Smooth muscle cell (in vitro differentiated cells): ENCODE data around the gene NOL4L. TPM values are rescaled to one million over a fixed set of nuclear protein-coding genes. Genes with fewer than 3 reads are reported as not detected.

Source experiments
- DNase-seq: peaks from one replicate; lab custom pipeline; 2025; ENCODE audit not compliant: unreplicated experiment; lab: John Stamatoyannopoulos, UW
- H2AFZ ChIP-seq: fragments of 200-600 bp; sonication (generic); 2 replicates; pipeline ENCODE4 v1.6.0; 2016; ENCODE audit warnings: antibody characterized with exemption, low read depth, mild to moderate bottlenecking
- H3F3A ChIP-seq: fragments of 200-600 bp; sonication (generic); 2 replicates; pipeline ENCODE4 v1.6.0; 2017; ENCODE audit warnings: antibody characterized with exemption, low read depth
- H3K27ac ChIP-seq: fragments of 200-600 bp; sonication (generic); 2 replicates; pipeline ENCODE4 v1.5.1; 2016; ENCODE audit warnings: low read depth, mild to moderate bottlenecking
- H3K27me3 ChIP-seq: fragments of 200-600 bp; sonication (generic); 2 replicates; pipeline ENCODE4 v1.6.1; 2016; ENCODE audit warnings: low read depth, mild to moderate bottlenecking
- H3K36me3 ChIP-seq: fragments of 200-600 bp; sonication (generic); 2 replicates; pipeline ENCODE4 v1.5.1; 2016; ENCODE audit warnings: low read depth
- H3K4me1 ChIP-seq: fragments of 200-600 bp; sonication (generic); 2 replicates; pipeline ENCODE4 v1.5.1; 2016; ENCODE audit warnings: low read depth
- H3K4me2 ChIP-seq: fragments of 200-600 bp; sonication (generic); 2 replicates; pipeline ENCODE4 v1.6.0; 2016; ENCODE audit warnings: mild to moderate bottlenecking
- H3K4me3 ChIP-seq: fragments of 200-600 bp; sonication (generic); 2 replicates; pipeline ENCODE4 v1.5.1; 2016; ENCODE audit warnings: mild to moderate bottlenecking
- H3K79me2 ChIP-seq: fragments of 200-600 bp; sonication (generic); 2 replicates; pipeline ENCODE4 v1.6.0; 2016; ENCODE audit warnings: low read depth, mild to moderate bottlenecking
- H3K9ac ChIP-seq: fragments of 200-600 bp; sonication (generic); 2 replicates; pipeline ENCODE4 v1.6.0; 2016; ENCODE audit warnings: low read depth
- H3K9me3 ChIP-seq: fragments of 200-600 bp; sonication (generic); replicated peaks from 2 replicates; pipeline ENCODE4 v1.5.1; 2016; ENCODE audit warnings: low read depth
- H4K20me1 ChIP-seq: fragments of 200-600 bp; sonication (generic); 2 replicates; pipeline ENCODE4 v1.6.0; 2016; ENCODE audit warnings: low read depth
- WGBS: methylation state at CpG from one replicate; pipeline ENCODE4 v1.1.7; 2016; ENCODE audit warnings: low lambda C conversion rate; 5-methylcytosine and 5-hydroxymethylcytosine counted together
- polyA plus RNA-seq: library from polyadenylated mRNA; unstranded; fragments of >200 nt; fragmentation: Nextera tagmentation; extraction: Ambion mirVana; gene quantifications from 2 replicates; pipeline ENCODE4 v1.2.1, GENCODE V29; 2016
- total RNA-seq: library from RNA; depleted of rRNA; stranded (reverse); fragments of >200 nt; gene quantifications from 2 replicates; pipeline ENCODE4 v1.2.3, GENCODE V29; 2014
- TF ChIP-seq, protein P1 (sequence below): fragments of 200-600 bp; sonication (generic); IDR thresholded peaks from 2 replicates; pipeline ENCODE4 v1.5.1; 2017; ENCODE audit warnings: borderline replicate concordance, mild to moderate bottlenecking, antibody characterized with exemption; ENCODE audit not compliant: insufficient read depth, poor library complexity, severe bottlenecking

The NOL4L gene
- total and polyA plus RNA-seq, 2 experiments from 2014 or later: 26.0 to 26.2 TPM

DNA sequence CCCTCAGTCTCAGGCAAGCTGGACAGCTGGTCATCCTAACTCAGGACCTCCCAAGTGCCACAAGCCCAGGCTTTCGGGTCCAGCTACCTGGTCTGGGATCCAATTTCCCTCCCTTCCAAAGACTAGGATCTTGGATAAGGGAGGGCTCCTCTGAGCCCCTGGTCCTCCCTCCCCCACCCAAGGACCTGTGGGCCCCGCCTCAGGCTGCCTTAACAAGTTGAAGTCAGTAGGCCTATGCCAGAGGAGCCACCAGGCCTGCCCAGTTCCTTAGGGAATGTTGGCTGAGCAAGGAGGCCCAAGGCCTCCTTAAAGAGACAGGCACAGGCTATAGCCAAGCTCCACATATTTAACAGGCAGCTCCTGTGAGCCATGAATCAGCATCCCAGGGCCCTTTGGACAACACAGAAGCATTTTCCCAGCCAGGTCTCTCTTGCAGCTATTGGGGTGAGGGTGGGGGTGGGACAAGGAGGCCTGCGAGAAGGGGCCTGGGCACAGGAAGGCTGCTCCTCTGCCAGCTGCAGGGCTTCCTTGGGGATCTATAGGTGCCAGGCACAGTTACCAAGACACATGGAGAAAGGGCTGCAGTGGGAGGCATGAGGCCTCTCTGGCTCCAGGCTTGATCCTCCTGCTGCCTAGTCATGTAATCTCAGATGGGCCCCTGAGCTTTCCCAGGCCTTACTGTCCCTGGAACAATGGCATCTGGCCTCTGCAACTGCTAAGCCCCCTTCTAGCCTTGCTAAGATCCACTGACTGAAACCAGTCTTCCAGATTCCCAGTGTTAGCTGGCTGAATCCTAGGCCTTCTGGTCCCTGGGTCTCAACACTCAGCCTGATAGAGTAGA lies 27.4 kb upstream of the NOL4L start:
- TF ChIP-seq, protein P1, sequence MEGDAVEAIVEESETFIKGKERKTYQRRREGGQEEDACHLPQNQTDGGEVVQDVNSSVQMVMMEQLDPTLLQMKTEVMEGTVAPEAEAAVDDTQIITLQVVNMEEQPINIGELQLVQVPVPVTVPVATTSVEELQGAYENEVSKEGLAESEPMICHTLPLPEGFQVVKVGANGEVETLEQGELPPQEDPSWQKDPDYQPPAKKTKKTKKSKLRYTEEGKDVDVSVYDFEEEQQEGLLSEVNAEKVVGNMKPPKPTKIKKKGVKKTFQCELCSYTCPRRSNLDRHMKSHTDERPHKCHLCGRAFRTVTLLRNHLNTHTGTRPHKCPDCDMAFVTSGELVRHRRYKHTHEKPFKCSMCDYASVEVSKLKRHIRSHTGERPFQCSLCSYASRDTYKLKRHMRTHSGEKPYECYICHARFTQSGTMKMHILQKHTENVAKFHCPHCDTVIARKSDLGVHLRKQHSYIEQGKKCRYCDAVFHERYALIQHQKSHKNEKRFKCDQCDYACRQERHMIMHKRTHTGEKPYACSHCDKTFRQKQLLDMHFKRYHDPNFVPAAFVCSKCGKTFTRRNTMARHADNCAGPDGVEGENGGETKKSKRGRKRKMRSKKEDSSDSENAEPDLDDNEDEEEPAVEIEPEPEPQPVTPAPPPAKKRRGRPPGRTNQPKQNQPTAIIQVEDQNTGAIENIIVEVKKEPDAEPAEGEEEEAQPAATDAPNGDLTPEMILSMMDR: no peak
- Histone ChIP-seq H3K79me2 (no peaks in the 10 kb centered on the region), H3K36me3 (no peaks in the 10 kb centered on the region), H3K4me2 (no peak overlapping the region), H3K27me3 (no peaks in the 10 kb centered on the region), H3K27ac (no peak overlapping the region), H3K4me1 (no peaks in the 10 kb centered on the region), H3K9me3 (no peaks in the 10 kb centered on the region), H3K9ac (no peak overlapping the region), H4K20me1 (no peaks in the 10 kb centered on the region), H2AFZ (no peak overlapping the region), H3F3A (no peaks in the 10 kb centered on the region), H3K4me3 (no peak overlapping the region)
- WGBS: 82% methylated on average over 3 of the region's 3 CpGs
- no peak for DNase-seq

DNA sequence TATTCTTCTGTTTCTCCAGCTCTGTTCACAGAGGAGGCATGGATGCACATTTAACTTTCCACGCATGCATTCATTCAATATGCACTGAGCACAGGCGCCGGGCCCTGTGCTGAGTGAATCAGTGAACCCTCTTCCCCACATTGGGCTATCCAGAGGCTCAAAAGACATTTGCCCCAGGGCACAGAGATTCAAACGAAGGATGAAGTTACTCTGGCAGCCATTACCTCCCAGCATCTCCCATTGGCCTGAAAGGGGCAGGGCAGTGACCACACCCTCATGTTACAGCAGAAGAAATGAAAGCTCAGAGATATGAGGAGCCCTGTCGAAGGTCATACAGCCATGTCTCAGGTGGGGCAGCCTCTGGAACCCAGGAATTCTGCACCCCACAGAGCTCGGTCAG lies 26.7 kb upstream of the NOL4L start:
- Histone ChIP-seq H3K4me3 (no peak overlapping the region), H3K27me3 (no peaks in the 10 kb centered on the region), H3K9me3 (no peaks in the 10 kb centered on the region), H3K9ac (no peak overlapping the region), H3K4me2 (no peak overlapping the region), H2AFZ (no peak overlapping the region), H3K36me3 (no peaks in the 10 kb centered on the region), H3K4me1 (no peaks in the 10 kb centered on the region), H4K20me1 (no peaks in the 10 kb centered on the region), H3F3A (no peaks in the 10 kb centered on the region), H3K79me2 (no peaks in the 10 kb centered on the region), H3K27ac (no peak overlapping the region)
- no peak for DNase-seq
- 88% methylated on average over 6 of the region's 6 CpGs for WGBS
- TF ChIP-seq, protein P1: no peak

DNA sequence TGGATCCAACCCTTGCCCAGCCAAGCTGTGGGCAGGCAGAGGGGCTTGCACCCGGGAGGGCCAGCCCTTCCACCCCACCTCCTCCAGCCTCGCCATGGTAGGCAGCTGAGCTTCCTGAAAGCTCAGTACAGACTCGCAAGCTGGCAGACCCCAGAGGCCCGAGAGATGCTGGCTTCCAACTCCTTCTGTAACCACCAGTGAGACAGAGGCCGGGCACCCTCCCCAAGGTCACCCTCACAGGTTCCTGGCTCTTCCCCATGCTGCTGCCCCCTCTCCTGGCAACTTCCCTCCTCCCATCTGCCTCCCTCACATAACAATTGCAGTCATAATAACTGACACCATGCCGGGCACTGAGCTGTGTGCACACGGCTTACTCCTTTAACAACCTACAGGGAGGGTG lies 26.2 kb upstream of the NOL4L start:
- Histone ChIP-seq H3K4me1 (no peaks in the 10 kb centered on the region), H3K27me3 (no peaks in the 10 kb centered on the region), H3K27ac (no peak overlapping the region), H3K4me2 (no peak overlapping the region), H3K9me3 (no peaks in the 10 kb centered on the region), H4K20me1 (no peaks in the 10 kb centered on the region), H3K9ac (no peak overlapping the region), H3K79me2 (no peaks in the 10 kb centered on the region), H3K36me3 (no peaks in the 10 kb centered on the region), H3K4me3 (no peak overlapping the region), H3F3A (no peaks in the 10 kb centered on the region), H2AFZ (no peak overlapping the region)
- WGBS: 88% methylated on average over 7 of the region's 7 CpGs
- TF ChIP-seq, protein P1: no peak
- DNase-seq: no peak
